HG03378 (cell line): ENCODE results near the gene CCNY.
"Not testable (repeated sequence)": the region's sequence is repeated elsewhere in the genome, so short reads cannot be mapped to it uniquely, and the experiment has no call there.

Experiments
- ATAC-seq: cut with Tn5 transposase; IDR thresholded peaks from one replicate; pipeline ENCODE4 v1.9.1; 2021; ENCODE audit warnings: mild to moderate bottlenecking, moderate library complexity; ENCODE audit not compliant: unreplicated experiment

CCNY gene

DNA sequence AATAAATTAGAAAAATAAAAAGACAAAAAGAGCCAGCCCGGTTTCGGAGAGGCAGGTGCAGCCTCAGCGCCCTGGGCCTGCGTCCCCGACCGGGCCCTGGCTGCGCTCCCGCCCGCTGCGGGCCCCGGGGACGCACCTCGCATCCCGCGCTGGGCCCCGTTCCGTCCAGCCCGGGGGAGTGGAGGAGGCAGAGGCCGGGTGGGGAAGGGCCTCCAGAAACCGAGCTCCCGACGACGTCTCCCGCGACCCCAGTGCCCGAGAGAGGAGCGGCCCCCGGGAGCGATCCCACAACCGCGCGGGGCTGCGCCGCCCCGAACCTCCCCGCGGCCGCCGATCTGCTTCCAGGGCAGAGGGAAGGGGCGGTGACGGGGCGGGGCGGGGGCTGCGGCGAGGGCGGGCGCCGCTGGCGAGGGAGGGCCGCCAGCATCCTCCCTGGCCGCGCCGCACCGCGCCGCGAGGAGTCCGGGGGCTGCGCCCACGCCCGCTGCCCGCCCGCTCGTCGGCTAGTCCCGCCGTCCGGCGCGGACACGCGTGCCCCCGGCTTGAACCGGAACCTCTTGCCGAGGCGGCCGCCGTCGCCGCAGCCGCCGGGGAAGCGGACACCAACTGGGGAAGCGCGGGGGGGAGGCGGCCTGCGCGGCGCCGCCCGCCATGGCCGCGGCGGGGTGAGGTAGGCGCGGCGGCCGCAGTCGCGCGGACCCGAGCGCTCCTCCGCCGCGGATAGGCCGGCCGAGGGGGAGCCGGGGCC, at the start of gene CCNY:
Gene CCNY (plus strand): TSS at position 426 of the 748 bp plus-strand sequence. CDS start 545 bp downstream, outside the sequence.
- ATAC-seq, result peak; percentile 33

DNA sequence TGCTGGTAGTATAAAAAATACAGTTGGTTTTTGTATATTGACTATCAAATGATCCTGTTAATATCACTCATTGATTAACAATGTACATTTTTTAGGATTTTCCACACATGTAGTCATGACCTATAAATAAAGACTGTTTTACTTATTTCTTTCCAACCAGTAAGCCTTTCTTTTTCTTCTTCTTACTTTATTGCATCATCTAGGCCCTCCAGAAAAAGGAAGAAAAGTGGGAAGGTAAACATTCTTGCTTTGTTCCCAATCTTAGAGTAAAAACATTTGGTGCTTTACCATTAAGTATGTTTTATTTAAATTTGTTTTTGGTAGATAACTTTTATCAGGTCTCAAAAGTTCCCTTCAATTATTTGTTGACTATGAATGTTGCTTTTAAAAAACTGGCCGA, 47.1 kb upstream of the CCNY start:
- no peak for ATAC-seq

DNA sequence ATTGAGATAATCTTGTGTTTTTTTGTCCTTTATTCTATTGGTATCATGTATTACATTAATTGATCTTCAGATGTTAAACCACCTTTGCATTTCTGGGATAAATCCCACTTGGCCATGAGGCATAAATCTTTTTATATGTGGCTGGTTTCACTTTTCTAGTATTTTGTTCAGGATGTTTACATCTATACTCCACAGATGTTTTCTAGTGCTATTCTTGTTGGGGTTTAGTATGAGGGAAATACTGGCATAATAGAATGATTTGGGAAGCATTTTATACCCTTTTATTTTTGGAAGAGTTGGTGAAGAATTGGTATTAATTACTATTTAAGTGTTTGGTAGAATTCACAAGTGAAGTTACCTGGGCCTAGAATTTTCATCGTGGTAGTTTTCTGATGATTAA, 41.8 kb upstream of the CCNY start:
- no peak for ATAC-seq

DNA sequence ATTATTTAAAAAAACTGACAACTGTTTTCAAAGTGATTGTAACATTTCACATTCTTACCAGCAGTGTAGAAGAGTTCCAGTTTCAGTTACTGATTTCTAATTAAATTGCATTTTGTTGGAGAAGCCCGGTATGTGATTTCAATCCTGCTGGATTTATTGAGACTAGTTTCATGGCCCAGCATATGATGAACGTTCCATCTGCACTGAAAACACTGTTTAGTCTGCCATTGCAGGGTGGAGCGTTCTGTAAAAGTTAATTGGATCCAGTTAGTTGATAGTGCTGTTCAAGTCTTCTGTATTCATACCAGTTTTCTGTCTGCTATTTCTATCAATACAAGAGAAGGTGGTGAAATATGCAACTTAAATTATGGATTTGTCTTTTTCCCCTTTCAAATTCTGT, 37.3 kb upstream of the CCNY start:
- no peak for ATAC-seq

DNA sequence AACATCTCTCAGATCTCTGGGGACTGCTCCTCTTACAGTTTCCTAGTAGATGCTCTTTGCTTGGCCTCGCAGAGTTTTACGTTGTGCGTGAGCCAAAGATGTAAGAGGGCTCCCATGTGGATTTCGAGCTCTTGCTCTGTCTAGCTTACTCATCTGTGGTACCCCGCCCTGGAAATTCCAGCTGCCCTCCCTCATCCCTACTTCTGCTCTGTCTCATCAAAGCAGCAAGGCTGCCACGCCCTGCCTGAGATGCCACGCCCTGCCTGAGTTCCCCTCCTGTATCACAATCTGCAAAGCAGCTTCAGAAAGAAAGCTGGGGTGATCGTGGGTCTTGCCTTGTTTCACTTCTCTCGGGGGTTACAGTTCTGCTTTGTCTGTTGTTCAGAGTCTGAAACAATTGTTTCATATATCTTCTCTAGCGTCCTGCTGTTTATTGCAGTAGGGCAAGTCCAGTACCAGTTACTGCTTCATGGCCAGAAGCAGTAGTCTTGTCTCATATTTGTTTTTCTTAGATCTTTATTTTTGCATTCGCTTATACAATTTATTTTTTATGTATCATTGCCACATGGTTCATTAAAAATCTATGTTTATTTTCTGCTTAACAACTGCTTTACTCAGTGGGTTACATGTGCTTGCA, 36.1 kb upstream of the CCNY start:
- ATAC-seq, result peak; percentile 92

DNA sequence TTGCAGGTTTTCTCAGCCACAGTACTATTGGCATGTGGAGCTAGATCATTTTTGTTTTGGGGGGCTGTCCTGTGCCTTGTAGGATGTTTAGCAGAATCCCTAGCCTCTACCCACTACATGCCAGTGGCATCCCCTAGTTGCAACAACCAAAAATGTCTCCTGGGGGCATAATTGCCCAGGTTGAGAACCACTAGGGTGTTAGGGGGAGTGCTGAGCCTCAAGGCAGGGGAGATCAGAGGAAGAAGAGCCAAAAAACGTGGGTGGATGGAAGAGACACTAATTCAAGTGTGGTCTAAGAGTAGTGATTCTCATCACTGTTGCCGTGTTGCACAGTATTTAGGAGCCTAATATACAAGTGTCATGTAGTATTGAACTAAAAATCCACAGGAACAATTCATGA, 31.7 kb upstream of the CCNY start:
- no peak for ATAC-seq

DNA sequence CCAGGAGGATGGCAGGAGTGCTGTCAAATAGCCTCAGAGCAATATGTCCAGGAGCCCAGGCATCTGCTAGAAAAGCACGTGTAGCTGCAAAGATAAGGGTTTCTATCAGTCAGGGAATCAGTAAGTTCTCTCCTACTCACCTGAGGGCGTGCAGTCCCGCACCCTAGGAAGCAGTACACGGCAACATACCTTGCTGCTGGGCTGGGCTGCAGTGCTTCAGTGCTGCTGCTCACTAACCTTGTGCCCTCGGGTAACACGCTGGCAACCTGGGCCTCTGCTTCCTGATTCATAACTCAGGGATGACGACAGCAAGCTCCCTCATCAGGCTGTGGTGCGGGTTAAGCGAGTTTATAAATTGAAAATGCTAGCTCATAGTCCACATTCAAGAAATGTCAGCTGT, 29.5 kb upstream of the CCNY start:
- ATAC-seq, result no peak

DNA sequence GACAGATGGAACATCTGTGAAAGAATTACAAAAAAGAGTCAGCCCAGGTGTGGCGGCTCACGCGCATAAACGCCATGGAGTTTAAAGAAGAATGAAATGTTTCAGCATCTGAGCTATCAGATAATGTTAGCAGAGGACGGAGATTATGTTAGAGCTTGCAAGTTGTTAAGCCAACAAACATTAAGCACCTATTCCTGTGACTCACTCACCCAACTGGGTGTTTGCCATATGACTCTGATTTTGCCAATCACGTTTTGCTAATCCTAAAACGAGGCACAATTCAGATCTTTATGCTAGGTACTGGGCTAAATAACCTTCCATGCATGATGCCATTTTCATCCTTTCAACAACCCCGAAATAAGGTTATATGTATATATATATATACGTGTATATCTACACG, 29.0 kb upstream of the CCNY start:
- ATAC-seq, result no peak

DNA sequence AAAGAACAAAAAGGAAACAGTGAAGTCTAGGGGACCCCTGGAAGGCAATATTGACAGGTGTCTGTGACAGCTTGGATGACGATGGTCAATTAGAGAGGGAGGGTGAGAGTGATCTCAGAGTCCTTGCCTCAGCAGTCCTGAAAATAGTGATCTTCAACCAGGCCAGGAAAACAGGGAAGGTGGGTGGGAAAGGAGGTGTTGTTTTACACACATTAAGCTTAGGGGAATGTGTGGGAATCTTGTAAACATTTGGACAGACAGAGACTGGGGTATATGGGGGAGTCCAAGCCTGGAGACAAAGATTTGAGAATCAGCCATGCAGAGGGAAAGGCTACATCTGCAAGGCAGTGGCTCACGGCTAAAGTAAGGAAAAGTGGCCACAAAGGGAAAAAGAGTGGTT, 27.5 kb upstream of the CCNY start:
- no peak for ATAC-seq

DNA sequence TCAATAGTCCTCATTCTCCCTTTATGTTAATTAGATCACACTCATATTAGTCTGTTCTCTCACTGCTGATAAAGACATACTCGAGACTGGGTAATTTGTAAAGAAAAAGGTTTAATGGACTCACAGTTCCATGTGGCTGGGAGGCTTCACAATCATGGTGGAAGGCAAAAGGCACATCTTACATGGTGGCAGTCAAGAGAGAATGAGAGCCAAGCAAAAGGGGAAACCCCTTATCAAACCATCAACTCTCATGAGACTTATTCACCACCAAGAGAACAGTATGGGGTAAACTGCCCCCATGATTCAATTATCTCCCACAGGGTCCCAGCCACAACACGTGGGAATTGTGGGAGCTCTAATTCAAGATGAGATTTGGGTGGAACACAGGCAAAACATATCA, 22.2 kb upstream of the CCNY start:
- ATAC-seq, result not testable (repeated sequence)

DNA sequence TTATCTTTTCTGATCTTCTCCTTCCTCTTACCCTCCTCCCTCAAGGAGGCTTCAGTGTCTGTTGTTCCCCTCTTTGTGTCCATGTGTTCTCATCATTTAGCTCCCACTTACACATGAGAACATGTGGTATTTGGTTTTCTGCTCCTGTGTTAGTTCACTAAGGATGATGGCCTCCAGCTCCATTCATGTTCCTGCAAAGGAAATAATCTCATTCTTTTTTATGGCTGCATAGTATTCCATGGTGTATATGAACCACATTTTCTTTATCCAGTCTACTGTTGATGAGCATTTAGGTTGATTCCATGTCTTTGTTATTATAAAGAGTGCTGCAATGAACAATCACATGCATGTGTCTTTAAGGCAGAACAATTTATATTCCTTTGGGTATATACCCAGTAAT, 21.1 kb upstream of the CCNY start:
- not testable (repeated sequence) for ATAC-seq

DNA sequence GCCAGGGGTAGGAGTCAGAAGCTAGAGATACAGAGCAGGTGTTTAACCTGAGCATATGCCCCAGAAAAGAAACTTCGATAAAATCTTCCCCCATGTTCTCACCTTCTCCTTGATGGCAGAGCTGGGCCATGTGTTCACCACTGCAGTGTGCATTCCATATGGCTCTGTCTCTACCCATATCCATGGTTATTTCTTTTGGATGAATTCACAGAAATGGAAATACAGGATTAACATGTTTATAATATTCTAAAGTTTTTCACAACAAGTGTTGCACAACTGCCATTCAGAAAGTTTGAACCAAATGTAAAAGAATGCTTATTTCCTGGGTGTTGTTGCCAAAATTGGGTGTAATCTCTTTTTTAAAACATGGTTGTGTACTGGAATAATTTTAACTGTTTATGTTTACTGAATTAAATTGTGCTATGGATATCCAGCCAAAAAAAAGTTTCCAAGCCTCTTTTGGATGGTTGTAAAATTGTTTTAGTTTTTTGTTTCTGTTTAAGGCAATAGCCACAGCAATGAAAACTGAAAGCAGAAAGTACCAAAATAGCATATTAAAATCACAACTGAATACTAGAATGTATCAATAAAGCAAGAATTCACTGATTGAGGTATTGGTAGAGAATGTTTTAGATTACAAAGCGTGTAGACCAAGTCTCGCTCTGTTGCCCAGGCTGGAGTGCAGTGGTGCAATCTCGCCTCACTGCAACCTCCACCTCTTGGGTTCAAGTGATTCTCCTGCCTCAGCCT, 19.9 kb upstream of the CCNY start:
- ATAC-seq, result peak; percentile 51

DNA sequence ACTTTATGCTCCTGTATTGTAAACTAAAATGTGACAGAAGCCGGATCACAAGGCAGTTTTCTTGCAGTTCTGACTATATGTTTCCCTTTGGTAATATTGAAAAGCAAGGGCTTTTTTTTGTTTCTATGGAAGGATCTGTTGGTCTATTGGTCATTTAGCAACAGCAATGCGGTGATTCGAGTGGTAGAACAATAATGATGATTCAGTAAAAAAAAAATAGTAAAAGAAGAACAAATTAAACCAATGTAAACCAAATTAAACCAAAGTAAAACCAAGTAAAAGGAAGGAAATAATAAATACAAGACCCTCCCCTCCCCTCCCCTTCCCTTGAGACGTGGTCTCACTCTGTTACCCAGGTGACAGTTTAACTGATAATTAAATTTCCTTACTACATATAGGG, 17.8 kb upstream of the CCNY start:
- ATAC-seq, result no peak

DNA sequence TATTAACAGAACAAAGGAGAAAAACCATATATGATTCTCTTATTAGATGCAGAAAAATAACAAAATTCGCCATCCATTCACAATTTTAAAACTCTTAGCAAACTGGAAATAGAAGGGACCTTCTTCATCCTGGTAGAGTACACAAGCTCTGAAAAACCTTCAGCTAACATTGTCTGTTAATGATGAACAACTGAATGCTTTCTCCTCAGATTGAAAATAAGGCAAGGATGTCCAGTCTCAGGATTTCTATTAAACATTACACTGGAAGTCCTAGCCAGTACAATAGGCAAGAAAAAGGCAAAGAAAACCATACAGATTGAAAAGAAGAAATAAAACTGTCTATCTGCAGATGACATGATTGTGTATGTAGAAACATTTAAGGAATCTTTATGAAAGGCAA, 16.0 kb upstream of the CCNY start:
- ATAC-seq, result no peak

DNA sequence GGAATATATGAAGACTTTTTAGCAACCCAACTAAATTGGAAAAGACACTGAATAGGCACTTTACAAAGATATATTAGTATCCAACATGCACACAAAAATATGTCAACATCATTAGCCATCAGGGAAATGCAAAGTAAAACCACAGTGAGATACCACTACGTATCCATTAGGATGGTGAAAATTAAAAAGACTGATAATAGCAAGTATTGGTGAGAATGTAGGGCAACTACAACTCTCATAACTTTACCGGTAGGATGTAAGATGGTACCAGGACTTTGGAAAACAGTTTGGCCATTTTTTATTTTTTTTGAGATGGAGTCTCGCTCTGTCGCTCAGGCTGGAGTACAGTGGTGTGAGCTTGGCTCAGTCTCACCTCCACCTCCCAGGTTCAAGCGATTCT, 13.7 kb upstream of the CCNY start:
- ATAC-seq, result no peak

DNA sequence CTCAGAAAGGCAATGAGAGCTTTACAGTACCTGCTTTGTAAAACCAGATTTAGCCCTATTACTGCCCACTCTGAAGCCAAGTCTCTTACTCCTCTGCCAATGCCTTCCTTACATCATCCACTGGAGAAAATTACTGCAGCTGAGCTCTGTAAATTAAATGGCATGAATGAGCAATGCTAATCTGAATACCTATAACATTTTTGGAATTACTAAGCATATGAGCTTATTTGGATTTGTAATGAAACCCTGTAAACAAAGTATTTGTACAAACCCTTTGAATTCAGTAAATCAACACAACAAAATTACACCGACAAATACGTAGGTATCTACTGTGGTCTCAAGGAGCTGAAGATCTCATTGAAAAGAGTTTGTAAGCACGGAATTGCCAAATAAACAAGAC, 12.1 kb upstream of the CCNY start:
- ATAC-seq, result no peak

DNA sequence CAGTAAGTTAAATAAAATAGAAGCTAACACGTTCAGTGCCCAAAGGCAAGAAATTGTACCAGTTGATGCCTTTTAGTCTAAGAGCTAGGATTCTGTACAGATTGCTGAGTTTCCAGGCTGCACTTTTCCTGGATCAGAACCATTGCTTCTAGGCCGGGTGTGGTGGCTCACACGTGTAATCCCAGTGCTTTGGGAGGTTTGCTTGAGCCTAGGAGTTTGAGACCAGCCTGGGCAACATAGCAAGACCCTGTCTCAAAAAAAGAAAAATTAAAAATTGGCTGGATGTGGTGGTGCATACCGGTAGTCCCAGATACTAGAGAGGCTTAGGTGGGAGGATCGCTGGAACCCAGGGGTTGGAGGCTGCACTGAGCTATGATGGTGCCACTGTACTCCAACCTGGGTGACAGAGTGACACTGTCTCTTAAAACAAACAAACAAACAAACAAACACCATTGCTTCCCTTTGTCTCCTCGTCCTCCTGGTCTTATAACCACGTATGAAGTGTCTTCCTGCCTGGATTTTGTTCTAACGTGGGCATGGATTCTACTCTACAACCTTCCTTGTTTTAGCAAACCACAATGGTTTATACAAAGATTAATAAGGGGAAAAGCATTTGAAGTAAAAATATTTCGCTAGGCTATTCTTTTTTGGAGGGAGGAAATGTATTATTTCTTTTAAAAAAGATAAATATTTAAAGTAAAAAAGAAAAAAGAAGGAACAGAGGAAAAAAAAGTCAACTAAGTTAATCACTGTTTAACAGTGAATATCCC, 9.7 kb upstream of the CCNY start:
- ATAC-seq, result no peak

DNA sequence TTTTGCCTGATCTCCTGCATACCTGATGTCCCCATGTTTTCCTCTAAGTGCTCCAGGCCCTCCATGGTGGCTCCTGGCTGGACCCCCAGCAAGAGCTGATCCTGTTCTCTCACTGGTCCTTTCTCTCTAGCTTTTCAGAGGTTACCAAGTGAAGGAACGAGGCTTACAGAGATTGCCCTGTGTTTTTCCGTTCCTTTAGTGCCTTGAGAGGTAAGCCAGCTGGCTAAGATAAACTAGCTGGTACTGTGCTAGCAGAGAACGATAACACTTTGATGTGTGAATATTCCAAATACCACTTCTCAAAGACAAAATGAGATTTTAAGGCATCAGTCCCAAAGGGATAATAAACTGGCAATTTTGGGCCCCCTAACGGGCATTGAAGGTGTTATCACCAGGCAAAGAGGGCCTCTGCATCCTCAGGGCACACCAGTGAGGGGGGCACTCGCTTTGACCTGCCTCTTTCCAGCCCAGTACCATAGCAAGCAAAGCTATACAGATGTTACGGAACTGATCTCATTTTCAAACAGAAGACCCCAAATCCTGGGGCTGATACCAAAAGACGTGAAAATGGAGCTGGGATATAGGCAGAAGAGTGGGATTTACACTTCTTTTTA, 8.4 kb upstream of the CCNY start:
- no peak for ATAC-seq

DNA sequence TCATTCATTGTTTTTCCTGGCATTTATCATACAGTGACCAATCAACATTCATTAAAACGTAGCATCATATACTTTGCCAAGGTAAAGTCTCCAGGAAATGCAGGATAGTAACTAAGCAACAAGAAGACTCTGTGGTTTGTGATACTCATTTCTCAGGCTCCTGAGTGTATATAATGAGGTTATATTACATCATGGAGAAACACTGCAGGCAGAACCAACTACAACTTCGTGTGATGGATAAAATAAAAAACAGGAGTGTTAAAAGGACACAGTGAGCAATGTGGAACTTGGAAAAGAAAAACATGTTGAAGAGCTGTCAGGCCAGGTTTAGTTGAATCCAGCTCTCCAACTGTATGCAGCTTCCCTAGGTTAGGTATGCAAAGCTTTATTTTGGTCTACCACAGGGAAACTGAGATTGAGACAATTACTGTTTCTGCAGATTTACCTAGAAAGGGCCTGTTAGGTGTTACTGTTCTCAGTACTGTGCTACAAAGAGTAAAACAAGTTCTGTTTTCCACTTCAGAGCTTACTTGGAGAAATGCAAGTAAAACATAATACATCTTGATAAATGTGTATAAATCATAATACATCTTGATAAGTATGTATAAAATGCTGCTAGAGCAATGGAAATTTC, 7.8 kb upstream of the CCNY start:
- no peak for ATAC-seq

DNA sequence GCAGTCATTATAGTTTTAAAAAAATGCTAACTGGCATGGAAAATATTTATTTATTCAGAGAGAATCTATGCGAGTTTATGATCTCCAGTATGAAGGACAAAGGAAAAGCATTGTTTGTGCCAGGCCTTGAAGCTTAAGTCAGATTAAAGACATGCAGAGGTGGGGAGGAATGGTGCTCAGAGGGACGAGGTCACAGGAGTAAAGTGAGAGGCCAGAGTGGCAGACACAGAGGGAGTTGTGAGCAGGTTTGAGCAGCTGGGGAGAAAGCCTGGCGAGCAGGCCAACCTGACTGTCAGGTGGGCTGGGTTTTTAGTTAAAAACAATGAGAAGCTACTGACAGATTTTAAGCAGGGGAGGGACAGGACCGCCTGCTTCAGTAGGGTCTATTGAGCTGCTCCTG, 6.8 kb upstream of the CCNY start:
- no peak for ATAC-seq
